ENCODE data around the gene MAP7.
A peak's percentile ranks its signal among the peaks of the same experiment; 100 is the strongest.

- TF ChIP-seq CTCF (IDR thresholded peaks at IDR 0.05) (peak in 6 of 7 experiments; percentile 29 to 66 (median 62)), POLR2A (IDR thresholded peaks at IDR 0.05) (no peak)
Observed at GRCh38 chr6:136547336-136547735, 2.9 kb downstream of the MAP7 start.
